ENCODE results near the gene NFIB. TPM values are rescaled to one million over a fixed set of nuclear protein-coding genes. Genes with fewer than 3 reads are reported as not detected.

Gene NFIB
- total RNA-seq, 2 donors from 2014 or later, result 131 to 165 TPM

DNA sequence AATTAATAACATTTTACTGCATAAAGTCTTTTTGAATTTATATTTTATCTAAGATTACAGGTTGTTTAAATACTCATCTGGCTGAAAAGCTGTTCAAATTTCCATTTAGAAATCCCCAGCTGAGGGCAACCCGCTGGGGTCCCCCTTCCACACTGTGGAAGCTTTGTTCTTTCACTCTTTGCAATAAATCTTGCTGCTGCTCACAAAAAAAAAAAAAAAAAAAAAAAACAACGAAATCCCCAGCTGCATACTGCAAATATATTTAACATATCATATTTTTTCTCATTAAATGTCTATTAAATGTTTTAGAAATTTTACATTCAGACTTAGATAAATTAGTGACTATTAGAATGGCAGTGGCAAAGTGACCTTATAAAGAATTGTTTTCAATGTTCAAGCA lies 172.2 kb downstream of the NFIB start:
- intact Hi-C loops (cut with DNase I), result no loop called here
- Histone ChIP-seq H3K27me3 (replicated peaks; ENCODE audit: insufficient read depth) (no peaks in the 10 kb centered on the region), H3K4me3 (no peak overlapping the region), H3K9me3 (no peaks in the 10 kb centered on the region), H3K4me1 (replicated peaks) (no peaks in the 10 kb centered on the region), H3K36me3 (no peaks in the 10 kb centered on the region), H3K27ac (no peak overlapping the region)
- WGBS, result 52% methylated on average over 2 of the region's 2 CpGs
- TF ChIP-seq POLR2A (IDR thresholded peaks at IDR 0.05) (no peak), POLR2AphosphoS5 (IDR thresholded peaks at IDR 0.05) (no peak)
- TF ChIP-seq, protein P1, sequence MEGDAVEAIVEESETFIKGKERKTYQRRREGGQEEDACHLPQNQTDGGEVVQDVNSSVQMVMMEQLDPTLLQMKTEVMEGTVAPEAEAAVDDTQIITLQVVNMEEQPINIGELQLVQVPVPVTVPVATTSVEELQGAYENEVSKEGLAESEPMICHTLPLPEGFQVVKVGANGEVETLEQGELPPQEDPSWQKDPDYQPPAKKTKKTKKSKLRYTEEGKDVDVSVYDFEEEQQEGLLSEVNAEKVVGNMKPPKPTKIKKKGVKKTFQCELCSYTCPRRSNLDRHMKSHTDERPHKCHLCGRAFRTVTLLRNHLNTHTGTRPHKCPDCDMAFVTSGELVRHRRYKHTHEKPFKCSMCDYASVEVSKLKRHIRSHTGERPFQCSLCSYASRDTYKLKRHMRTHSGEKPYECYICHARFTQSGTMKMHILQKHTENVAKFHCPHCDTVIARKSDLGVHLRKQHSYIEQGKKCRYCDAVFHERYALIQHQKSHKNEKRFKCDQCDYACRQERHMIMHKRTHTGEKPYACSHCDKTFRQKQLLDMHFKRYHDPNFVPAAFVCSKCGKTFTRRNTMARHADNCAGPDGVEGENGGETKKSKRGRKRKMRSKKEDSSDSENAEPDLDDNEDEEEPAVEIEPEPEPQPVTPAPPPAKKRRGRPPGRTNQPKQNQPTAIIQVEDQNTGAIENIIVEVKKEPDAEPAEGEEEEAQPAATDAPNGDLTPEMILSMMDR (IDR thresholded peaks at IDR 0.05), result no peak
- no peak for DNase-seq (ENCODE audit: low spot score)

DNA sequence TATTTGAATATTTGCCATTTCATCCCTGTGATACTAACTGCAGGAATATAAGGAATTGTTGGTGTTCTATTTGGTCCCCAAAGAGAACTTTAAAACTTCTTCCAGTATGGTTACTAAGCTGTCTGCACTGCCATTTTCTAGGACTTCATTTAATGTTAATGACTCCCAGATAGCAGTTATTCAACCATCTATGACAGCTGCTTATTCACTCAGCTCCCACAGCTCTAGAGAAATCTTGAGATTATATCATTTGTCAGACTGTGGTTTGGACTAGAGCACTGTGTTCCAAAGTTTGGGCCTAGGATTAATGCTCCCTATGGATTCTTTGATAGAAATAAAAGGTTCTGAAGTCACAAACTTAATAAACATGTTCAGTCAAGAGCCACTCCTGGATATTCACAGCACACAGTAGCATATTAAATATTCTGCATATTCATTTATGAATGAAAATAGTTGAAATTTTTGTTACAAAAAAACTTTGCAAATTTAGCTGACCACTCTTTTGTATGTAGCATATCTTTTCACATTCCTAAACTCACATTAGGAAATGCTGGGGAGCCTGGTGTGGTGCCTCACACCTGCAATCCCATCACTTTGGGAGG lies 173.7 kb downstream of the NFIB start:
- H3K4me1 ChIP-seq (replicated peaks), result no peaks in the 10 kb centered on the region
- no peak overlapping the region for H3K4me3 ChIP-seq
- H3K36me3 ChIP-seq, result no peaks in the 10 kb centered on the region
- no peak overlapping the region for H3K27ac ChIP-seq
- no peaks in the 10 kb centered on the region for H3K9me3 ChIP-seq
- H3K27me3 ChIP-seq (replicated peaks; ENCODE audit: insufficient read depth), result no peaks in the 10 kb centered on the region
- intact Hi-C loops (cut with DNase I), result no loop called here
- no peak for TF ChIP-seq POLR2AphosphoS5 (IDR thresholded peaks at IDR 0.05)
- TF ChIP-seq, protein P1 (IDR thresholded peaks at IDR 0.05), result no peak
- no peak for TF ChIP-seq POLR2A (IDR thresholded peaks at IDR 0.05)
- DNase-seq (ENCODE audit: low spot score), result no peak

DNA sequence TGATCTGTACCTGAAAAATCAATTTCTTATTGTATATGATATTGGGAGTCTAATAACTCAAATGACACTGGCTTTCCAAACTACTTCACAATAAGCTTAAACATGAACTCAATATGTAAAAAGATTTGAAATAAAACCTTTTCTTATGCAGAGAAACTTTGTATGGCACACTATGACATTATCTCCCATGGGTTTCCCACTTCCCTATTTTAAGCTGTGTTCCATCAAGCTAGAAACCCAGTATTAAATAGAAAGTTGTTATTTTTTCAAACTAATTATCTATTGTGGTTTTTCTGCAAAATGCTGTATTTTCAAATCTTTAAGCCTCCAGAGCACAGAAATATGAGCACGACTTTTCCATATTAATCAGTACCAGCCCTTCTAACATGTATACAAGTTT lies 174.7 kb downstream of the NFIB start:
- H3K36me3 ChIP-seq, result no peaks in the 10 kb centered on the region
- no peak for DNase-seq (ENCODE audit: low spot score)
- no peak overlapping the region for H3K4me3 ChIP-seq
- intact Hi-C loops (cut with DNase I), result no loop called here
- TF ChIP-seq POLR2AphosphoS5 (IDR thresholded peaks at IDR 0.05) (no peak), POLR2A (IDR thresholded peaks at IDR 0.05) (no peak)
- TF ChIP-seq, protein P1 (IDR thresholded peaks at IDR 0.05), result no peak
- H3K9me3 ChIP-seq, result no peaks in the 10 kb centered on the region
- no peaks in the 10 kb centered on the region for H3K27me3 ChIP-seq (replicated peaks; ENCODE audit: insufficient read depth)
- 95% methylated on average over 1 of the region's 1 CpG for WGBS
- H3K27ac ChIP-seq, result no peak overlapping the region
- H3K4me1 ChIP-seq (replicated peaks), result no peaks in the 10 kb centered on the region

DNA sequence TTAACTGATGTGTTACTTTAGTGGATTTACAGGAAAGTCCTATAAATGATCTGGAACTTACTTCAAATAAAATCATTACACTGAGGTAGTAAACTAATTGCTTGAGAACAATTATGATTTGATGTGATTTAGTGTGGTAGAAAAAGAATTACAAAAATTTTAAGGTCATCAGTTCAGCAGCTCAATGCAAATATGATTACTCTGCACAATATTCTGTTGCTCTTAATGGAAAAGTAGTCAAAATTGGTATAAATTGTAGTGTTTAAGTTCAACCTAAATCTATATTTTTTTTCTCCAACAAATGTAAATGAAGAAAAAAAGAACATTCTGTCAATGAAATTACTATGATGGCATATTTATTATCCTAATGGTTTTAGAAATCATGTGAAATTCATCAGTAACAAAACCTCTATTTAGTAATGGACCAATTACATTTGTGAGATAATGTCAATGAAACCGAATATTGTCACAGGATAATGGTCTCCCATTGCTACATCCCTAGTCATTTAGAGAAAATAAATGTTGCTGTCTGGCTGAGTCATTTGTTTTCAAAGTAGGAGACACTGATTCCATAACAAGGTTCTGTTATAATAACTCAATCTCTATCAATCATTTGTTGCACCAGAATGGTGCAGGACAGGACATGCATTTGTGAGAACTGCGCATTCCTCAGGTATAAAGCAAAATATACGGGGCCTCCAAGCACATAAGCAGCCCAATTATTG lies 177.1 kb downstream of the NFIB start:
- Histone ChIP-seq H3K27ac (no peak overlapping the region), H3K27me3 (replicated peaks; ENCODE audit: insufficient read depth) (no peaks in the 10 kb centered on the region), H3K4me3 (no peak overlapping the region), H3K36me3 (no peaks in the 10 kb centered on the region), H3K9me3 (no peaks in the 10 kb centered on the region), H3K4me1 (replicated peaks) (no peaks in the 10 kb centered on the region)
- TF ChIP-seq, protein P1 (IDR thresholded peaks at IDR 0.05), result no peak
- TF ChIP-seq POLR2A (IDR thresholded peaks at IDR 0.05), result no peak
- TF ChIP-seq POLR2AphosphoS5 (IDR thresholded peaks at IDR 0.05), result no peak
- WGBS, result 65% methylated on average over 3 of the region's 3 CpGs
- no peak for DNase-seq (ENCODE audit: low spot score)
- intact Hi-C loops (cut with DNase I), result no loop called here
